ENCODE data around the gene NOSIP.

DNA sequence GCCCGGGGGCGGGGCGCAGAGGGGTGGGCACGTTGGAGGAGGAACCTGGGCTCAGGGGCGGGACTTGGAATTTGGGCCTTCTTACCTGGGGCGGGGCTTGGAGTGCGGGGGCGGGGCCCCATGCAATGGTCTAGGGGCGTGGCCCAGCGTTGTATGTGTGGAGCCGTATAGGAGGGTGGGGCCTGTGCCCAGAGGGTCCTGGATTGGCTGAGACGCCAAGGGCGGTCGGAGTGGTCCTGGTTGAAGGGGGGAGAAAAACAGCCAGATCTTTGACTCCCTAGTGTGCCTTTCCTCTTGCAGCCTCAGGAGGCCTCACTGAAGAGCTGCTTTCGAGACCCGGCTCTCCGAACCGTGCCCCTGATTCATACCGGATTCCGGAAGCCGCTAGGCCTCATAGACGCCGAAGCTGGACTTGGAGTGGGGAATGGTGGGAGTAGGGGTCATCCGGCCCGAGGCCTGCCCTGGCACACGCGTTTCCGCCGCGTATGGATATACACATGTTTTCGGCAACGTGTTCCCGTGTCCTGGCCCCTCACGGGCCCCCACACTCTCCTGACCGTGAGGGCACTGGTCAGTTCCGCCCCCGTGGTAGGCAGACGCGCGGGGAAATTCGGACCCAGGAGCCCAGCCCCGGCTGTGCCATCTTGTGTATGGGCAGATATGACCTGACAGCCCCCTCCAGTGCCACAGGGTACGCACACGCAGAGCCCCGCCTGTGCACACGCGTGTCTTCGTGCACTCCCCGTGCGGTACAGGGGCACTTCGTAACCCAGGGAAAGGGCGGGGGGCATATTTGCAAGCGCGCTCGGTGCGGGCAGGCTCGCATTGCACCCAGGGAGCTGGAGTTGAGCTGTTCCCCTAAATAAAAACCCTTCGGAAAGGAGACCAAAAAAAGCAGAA, 10.0 kb upstream of the NOSIP start:
- peak; percentile 47 to 68 for TF ChIP-seq POLR2A (IDR thresholded peaks at IDR 0.05)
- TF ChIP-seq, protein P1, sequence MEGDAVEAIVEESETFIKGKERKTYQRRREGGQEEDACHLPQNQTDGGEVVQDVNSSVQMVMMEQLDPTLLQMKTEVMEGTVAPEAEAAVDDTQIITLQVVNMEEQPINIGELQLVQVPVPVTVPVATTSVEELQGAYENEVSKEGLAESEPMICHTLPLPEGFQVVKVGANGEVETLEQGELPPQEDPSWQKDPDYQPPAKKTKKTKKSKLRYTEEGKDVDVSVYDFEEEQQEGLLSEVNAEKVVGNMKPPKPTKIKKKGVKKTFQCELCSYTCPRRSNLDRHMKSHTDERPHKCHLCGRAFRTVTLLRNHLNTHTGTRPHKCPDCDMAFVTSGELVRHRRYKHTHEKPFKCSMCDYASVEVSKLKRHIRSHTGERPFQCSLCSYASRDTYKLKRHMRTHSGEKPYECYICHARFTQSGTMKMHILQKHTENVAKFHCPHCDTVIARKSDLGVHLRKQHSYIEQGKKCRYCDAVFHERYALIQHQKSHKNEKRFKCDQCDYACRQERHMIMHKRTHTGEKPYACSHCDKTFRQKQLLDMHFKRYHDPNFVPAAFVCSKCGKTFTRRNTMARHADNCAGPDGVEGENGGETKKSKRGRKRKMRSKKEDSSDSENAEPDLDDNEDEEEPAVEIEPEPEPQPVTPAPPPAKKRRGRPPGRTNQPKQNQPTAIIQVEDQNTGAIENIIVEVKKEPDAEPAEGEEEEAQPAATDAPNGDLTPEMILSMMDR (IDR thresholded peaks at IDR 0.05), result peak in 1 of 4 experiments; percentile 31

All from uterus (tissue), 2 donors.